HEK293 (cell line): Measurements from ENCODE around the gene EPOP.

ENCODE experiments used
- BCL11A ChIP-seq: fragments of 450-650 bp; formaldehyde crosslinking; IDR thresholded peaks from 2 replicates; pipeline ENCODE4 v1.5.1; 2016; ENCODE audit warnings: low read depth, missing biosample characterization, missing genetic modification characterization
- BCL11B ChIP-seq: fragments of 450-650 bp; formaldehyde crosslinking; IDR thresholded peaks from 2 replicates; pipeline ENCODE4 v1.5.1; 2016; ENCODE audit warnings: low read depth, missing biosample characterization, missing genetic modification characterization
- ZBTB1 ChIP-seq: fragments of 450-650 bp; formaldehyde crosslinking; IDR thresholded peaks from 2 replicates; pipeline ENCODE4 v1.5.1; 2016; ENCODE audit warnings: missing biosample characterization, missing genetic modification characterization
- ZFP37 ChIP-seq: fragments of 450-650 bp; formaldehyde crosslinking; IDR thresholded peaks from 2 replicates; pipeline ENCODE4 v1.5.1; 2016; ENCODE audit warnings: missing biosample characterization, missing genetic modification characterization
- ZNF2 ChIP-seq: fragments of 450-650 bp; formaldehyde crosslinking; IDR thresholded peaks from 2 replicates; pipeline ENCODE4 v1.5.1; 2016; ENCODE audit warnings: missing biosample characterization, missing genetic modification characterization
- ZNF23 ChIP-seq: fragments of 450-650 bp; formaldehyde crosslinking; IDR thresholded peaks from 2 replicates; pipeline ENCODE4 v1.5.1; 2016; ENCODE audit warnings: missing biosample characterization, missing genetic modification characterization, borderline replicate concordance
- ZNF266 ChIP-seq: fragments of 450-650 bp; formaldehyde crosslinking; IDR thresholded peaks from 2 replicates; pipeline ENCODE4 v1.5.1; 2016; ENCODE audit warnings: missing biosample characterization, missing genetic modification characterization, low read depth
- ZNF292 ChIP-seq: fragments of 450-650 bp; formaldehyde crosslinking; IDR thresholded peaks from 2 replicates; pipeline ENCODE4 v1.5.1; 2016; ENCODE audit warnings: low read depth, missing biosample characterization, missing genetic modification characterization, borderline replicate concordance
- ZNF302 ChIP-seq: fragments of 450-650 bp; formaldehyde crosslinking; IDR thresholded peaks from 2 replicates; pipeline ENCODE4 v1.5.1; 2016; ENCODE audit warnings: missing biosample characterization, missing genetic modification characterization, low read depth
- ZNF335 ChIP-seq: fragments of 450-650 bp; formaldehyde crosslinking; conservative IDR thresholded peaks from 2 replicates; pipeline ENCODE4 v1.5.1; 2016; ENCODE audit warnings: missing biosample characterization, missing genetic modification characterization
- ZNF341 ChIP-seq: fragments of 450-650 bp; formaldehyde crosslinking; IDR thresholded peaks from 2 replicates; pipeline ENCODE4; 2016; ENCODE audit warnings: low read depth, missing biosample characterization, missing genetic modification characterization
- ZNF366 ChIP-seq: fragments of 450-650 bp; formaldehyde crosslinking; conservative IDR thresholded peaks from 2 replicates; pipeline ENCODE4 v1.5.1; 2016; ENCODE audit warnings: missing biosample characterization, missing genetic modification characterization
- ZNF501 ChIP-seq: fragments of 450-650 bp; formaldehyde crosslinking; IDR thresholded peaks from 2 replicates; pipeline ENCODE4 v1.5.1; 2016; ENCODE audit warnings: missing biosample characterization, missing genetic modification characterization
- ZNF514 ChIP-seq: fragments of 450-650 bp; formaldehyde crosslinking; IDR thresholded peaks from 2 replicates; pipeline ENCODE4 v1.5.1; 2016; ENCODE audit warnings: missing biosample characterization, missing genetic modification characterization
- ZNF544 ChIP-seq: fragments of 450-650 bp; formaldehyde crosslinking; IDR thresholded peaks from 2 replicates; pipeline ENCODE4 v1.5.0; 2017; ENCODE audit warnings: missing biosample characterization, missing genetic modification characterization
- ZNF664 ChIP-seq: fragments of 450-650 bp; formaldehyde crosslinking; IDR thresholded peaks from 2 replicates; pipeline ENCODE4 v1.5.1; 2016; ENCODE audit warnings: missing biosample characterization, missing genetic modification characterization
- ZNF670 ChIP-seq: fragments of 450-650 bp; formaldehyde crosslinking; IDR thresholded peaks from 2 replicates; pipeline ENCODE4 v1.5.1; 2016; ENCODE audit warnings: missing biosample characterization, missing genetic modification characterization, low read depth
- ZNF843 ChIP-seq: fragments of 450-650 bp; formaldehyde crosslinking; IDR thresholded peaks from 2 replicates; pipeline ENCODE4 v1.5.1; 2016; ENCODE audit warnings: missing biosample characterization, missing genetic modification characterization
- ZSCAN16 ChIP-seq: fragments of 450-650 bp; formaldehyde crosslinking; IDR thresholded peaks from 2 replicates; pipeline ENCODE4 v1.5.1; 2016; ENCODE audit warnings: missing biosample characterization, missing genetic modification characterization
- ZSCAN23 ChIP-seq: fragments of 450-650 bp; formaldehyde crosslinking; IDR thresholded peaks from 2 replicates; pipeline ENCODE4 v1.5.1; 2016; ENCODE audit warnings: missing biosample characterization, missing genetic modification characterization
- ZSCAN30 ChIP-seq: fragments of 450-650 bp; IDR thresholded peaks from 2 replicates; pipeline ENCODE4 v1.5.1; 2018; ENCODE audit warnings: missing biosample characterization, mild to moderate bottlenecking, missing genetic modification characterization, moderate library complexity
- TF ChIP-seq, protein P1 (sequence below): fragments of 450-650 bp; formaldehyde crosslinking; IDR thresholded peaks from 2 replicates; pipeline ENCODE4 v1.5.1; 2017; ENCODE audit warnings: missing biosample characterization, missing genetic modification characterization
- TF ChIP-seq, protein P2 (sequence below): fragments of 450-650 bp; formaldehyde crosslinking; IDR thresholded peaks from 2 replicates; pipeline ENCODE4 v1.5.1; 2016; ENCODE audit warnings: missing biosample characterization, missing genetic modification characterization
- TF ChIP-seq, protein P3 (sequence below): fragments of 450-650 bp; formaldehyde crosslinking; IDR thresholded peaks from 2 replicates; pipeline ENCODE4 v1.5.1; 2016; ENCODE audit warnings: missing biosample characterization, missing genetic modification characterization
- TF ChIP-seq, protein P4 (sequence below): fragments of 450-650 bp; formaldehyde crosslinking; IDR thresholded peaks from 2 replicates; pipeline ENCODE4 v1.5.1; 2016; ENCODE audit warnings: missing biosample characterization, missing genetic modification characterization
- TF ChIP-seq, protein P5 (sequence below): fragments of 450-650 bp; formaldehyde crosslinking; IDR thresholded peaks from 2 replicates; pipeline ENCODE4 v1.5.1; 2016; ENCODE audit warnings: missing biosample characterization, missing genetic modification characterization

The EPOP gene

DNA sequence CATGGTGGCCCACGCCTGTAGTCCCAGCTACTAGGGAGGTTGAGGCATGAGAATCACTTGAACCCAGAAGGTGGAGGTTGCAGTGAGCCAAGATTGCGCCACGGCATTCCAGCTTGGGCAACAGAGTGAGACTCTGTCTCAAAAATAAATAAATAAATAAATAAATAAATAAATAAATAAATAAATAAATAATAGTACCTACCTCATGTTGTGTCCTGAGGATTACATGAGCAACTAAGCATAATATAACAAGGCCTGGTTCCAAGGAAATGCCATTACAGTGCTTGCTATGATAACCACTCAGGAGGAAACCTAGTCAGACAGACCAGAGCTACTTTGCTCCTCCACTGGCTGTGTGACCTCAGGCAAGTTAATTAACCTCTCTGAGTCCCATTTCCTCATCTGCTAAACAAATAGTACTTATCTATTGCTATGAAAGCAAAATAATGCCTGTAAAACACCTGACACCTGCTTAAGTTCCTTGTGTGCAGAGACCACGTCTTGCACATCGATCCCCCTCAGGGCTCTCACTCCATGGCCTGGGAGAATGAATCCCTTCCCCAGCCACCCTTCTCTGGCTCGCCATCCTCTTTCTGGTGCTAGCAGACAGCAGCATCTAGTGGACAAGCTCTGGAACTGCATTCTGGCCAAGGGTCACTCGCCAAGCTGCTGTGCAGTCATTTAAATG lies 7.5 kb downstream of the EPOP start (continued):
- TF ChIP-seq ZNF302 (0 out of 2 replicates have a peak, but pooled peaks have one; percentile 56), ZSCAN30 (tag by site-specific recombination) (0 out of 2 replicates have a peak, but pooled peaks have one; percentile 56), ZNF514 (peak; percentile 95), ZNF664 (tag by site-specific recombination) (peak; percentile 92), ZFP37 (tag by site-specific recombination) (peak; percentile 92), ZNF266 (tag by site-specific recombination) (peak; percentile 96), ZSCAN16 (peak; percentile 22; the same call in 1 of the 2 replicates), ZNF544 (tag by site-specific recombination) (no peak), ZNF366 (tag by site-specific recombination) (0 out of 2 replicates have a peak, but pooled peaks have one; percentile 26), ZNF843 (0 out of 2 replicates have a peak, but pooled peaks have one; percentile 24), ZNF2 (tag by site-specific recombination) (peak; percentile 66), BCL11A (tag by site-specific recombination) (0 out of 2 replicates have a peak, but pooled peaks have one; percentile 32), ZNF341 (tag by site-specific recombination) (peak; percentile 59), ZNF292 (tag by site-specific recombination) (peak; percentile 99), ZSCAN23 (tag by site-specific recombination) (peak; percentile 56; the same call in 1 of the 2 replicates), ZNF23 (tag by site-specific recombination) (0 out of 2 replicates have a peak, but pooled peaks have one; percentile 49), ZNF335 (tag by site-specific recombination) (no peak), ZNF670 (tag by site-specific recombination) (0 out of 2 replicates have a peak, but pooled peaks have one; percentile 59), ZNF501 (tag by site-specific recombination) (peak; percentile 90), ZBTB1 (tag by site-specific recombination) (peak; percentile 92; the same call in 1 of the 2 replicates), BCL11B (tag by site-specific recombination) (peak; percentile 62; the same call in 1 of the 2 replicates)
- TF ChIP-seq, protein P1, sequence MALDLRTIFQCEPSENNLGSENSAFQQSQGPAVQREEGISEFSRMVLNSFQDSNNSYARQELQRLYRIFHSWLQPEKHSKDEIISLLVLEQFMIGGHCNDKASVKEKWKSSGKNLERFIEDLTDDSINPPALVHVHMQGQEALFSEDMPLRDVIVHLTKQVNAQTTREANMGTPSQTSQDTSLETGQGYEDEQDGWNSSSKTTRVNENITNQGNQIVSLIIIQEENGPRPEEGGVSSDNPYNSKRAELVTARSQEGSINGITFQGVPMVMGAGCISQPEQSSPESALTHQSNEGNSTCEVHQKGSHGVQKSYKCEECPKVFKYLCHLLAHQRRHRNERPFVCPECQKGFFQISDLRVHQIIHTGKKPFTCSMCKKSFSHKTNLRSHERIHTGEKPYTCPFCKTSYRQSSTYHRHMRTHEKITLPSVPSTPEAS: no peak
- TF ChIP-seq, protein P2, sequence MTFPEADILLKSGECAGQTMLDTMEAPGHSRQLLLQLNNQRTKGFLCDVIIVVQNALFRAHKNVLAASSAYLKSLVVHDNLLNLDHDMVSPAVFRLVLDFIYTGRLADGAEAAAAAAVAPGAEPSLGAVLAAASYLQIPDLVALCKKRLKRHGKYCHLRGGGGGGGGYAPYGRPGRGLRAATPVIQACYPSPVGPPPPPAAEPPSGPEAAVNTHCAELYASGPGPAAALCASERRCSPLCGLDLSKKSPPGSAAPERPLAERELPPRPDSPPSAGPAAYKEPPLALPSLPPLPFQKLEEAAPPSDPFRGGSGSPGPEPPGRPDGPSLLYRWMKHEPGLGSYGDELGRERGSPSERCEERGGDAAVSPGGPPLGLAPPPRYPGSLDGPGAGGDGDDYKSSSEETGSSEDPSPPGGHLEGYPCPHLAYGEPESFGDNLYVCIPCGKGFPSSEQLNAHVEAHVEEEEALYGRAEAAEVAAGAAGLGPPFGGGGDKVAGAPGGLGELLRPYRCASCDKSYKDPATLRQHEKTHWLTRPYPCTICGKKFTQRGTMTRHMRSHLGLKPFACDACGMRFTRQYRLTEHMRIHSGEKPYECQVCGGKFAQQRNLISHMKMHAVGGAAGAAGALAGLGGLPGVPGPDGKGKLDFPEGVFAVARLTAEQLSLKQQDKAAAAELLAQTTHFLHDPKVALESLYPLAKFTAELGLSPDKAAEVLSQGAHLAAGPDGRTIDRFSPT (tag by site-specific recombination): no peak
- TF ChIP-seq, protein P3, sequence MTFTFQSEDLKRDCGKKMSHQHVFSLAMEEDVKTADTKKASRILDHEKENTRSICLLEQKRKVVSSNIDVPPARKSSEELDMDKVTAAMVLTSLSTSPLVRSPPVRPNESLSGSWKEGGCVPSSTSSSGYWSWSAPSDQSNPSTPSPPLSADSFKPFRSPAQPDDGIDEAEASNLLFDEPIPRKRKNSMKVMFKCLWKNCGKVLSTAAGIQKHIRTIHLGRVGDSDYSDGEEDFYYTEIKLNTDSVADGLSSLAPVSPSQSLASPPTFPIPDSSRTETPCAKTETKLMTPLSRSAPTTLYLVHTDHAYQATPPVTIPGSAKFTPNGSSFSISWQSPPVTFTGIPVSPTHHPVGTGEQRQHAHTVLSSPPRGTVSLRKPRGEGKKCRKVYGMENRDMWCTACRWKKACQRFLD (tag by site-specific recombination): 0 out of 2 replicates have a peak, but pooled peaks have one; percentile 78
- TF ChIP-seq, protein P4, sequence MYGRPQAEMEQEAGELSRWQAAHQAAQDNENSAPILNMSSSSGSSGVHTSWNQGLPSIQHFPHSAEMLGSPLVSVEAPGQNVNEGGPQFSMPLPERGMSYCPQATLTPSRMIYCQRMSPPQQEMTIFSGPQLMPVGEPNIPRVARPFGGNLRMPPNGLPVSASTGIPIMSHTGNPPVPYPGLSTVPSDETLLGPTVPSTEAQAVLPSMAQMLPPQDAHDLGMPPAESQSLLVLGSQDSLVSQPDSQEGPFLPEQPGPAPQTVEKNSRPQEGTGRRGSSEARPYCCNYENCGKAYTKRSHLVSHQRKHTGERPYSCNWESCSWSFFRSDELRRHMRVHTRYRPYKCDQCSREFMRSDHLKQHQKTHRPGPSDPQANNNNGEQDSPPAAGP (tag by site-specific recombination): peak; percentile 52; the same call in 1 of the 2 replicates
- TF ChIP-seq, protein P5, sequence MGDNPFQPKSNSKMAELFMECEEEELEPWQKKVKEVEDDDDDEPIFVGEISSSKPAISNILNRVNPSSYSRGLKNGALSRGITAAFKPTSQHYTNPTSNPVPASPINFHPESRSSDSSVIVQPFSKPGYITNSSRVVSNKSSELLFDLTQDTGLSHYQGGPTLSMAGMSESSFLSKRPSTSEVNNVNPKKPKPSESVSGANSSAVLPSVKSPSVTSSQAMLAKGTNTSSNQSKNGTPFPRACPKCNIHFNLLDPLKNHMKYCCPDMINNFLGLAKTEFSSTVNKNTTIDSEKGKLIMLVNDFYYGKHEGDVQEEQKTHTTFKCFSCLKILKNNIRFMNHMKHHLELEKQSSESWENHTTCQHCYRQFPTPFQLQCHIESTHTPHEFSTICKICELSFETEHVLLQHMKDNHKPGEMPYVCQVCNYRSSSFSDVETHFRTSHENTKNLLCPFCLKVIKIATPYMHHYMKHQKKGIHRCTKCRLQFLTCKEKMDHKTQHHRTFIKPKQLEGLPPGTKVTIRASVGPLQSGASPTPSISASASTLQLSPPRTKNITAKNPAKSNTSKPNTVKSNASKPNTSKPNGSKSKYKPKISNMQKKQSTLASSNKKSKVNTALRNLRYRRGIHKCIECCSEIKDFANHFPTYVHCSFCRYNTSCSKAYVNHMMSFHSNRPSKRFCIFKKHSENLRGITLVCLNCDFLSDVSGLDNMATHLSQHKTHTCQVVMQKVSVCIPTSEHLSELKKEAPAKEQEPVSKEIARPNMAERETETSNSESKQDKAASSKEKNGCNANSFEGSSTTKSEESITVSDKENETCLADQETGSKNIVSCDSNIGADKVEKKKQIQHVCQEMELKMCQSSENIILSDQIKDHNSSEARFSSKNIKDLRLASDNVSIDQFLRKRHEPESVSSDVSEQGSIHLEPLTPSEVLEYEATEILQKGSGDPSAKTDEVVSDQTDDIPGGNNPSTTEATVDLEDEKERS: peak; percentile 86; the same call in 1 of the 2 replicates
- TF ChIP-seq, all 188 proteins: peak for 76
